ENCODE results near the gene RABEP1. TPM values are rescaled to one million over a fixed set of nuclear protein-coding genes. Genes with fewer than 3 reads are reported as not detected.

The RABEP1 gene
- polyA plus RNA-seq, 1 donor: 47.7 TPM

DNA sequence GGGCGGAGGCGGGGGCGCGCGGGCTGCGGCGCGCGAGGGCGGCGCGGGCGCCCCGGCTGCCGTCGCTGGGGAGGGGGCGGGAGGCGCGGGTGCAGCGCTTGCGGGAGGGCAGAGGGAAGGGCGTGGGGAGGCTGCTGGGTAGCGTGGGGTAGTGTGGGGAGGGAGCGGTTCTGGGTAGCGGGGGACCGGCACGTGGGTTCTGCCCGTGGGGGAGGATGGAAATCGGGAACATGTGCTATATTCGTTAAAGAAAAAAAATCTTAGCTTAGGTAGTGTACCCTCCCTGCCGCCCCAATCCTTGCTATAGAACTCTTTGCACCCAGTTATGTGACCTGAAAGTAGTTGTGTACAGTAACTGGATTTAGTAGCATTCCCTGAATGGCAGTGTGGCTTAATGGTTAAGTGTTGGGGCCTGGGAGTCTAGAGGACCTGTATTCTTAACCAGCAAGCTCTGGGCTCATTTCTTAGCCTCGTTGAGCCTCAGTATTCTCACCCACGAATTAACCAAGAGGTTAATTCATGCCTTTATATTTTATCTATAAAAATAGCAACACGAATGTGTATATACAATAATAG is 646 bp downstream of the RABEP1 start:
- no peak for DNase-seq

DNA sequence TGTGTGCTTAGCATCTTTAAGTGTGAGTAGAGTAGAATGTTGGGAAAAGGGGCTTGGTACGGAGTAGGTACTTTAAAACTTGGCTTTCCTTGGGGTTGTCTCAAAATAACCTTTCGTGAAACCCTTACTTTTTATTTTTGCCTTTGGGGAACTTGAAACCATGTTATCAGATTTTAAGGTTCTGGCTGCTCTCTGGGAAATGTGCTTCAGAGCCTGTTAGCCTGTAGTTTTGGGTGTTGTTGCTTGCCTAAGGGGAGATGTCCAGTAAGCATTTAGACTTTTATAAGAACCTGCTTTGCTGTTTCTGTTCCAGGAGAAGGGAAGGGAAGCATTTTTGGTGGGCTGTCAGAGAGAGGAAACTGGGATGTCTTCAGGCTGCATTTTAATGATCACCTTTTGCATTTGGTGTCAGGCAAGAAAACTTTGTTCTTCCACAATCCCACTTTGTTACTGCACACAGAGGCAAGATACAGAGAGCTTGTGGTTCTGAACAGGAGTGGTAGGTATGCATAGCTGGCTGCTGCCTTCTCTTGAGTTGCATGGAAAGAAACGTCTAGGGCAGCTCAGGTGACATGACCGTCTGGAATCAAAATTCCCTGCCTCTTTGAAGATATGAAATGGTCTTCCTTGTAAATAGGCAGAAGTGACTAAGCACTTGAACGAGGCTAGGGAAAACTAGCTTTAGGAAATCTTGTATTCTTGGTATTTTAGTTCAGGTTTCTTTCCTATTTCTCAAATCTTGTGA is 1.7 kb downstream of the RABEP1 start:
- DNase-seq: no peak

DNA sequence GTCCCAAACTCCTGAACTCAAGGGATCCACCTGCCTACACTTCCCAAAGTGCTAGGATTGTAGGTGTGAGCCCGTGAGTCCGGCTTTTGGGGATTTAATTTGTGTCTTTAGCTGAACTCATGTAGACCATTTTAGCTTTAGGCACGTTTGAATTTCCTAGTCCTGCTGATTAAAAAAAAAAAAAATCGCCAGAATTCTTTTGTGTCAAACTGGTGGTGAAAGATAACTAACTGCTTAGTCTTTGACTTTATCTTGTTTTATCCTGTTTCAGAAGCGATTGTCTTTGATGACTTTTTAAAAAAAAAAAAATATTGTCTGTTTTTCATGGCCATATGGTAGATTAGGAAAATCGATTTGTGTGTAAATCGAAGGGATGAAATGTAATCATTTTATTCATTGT is 2.6 kb downstream of the RABEP1 start:
- no peak for DNase-seq

DNA sequence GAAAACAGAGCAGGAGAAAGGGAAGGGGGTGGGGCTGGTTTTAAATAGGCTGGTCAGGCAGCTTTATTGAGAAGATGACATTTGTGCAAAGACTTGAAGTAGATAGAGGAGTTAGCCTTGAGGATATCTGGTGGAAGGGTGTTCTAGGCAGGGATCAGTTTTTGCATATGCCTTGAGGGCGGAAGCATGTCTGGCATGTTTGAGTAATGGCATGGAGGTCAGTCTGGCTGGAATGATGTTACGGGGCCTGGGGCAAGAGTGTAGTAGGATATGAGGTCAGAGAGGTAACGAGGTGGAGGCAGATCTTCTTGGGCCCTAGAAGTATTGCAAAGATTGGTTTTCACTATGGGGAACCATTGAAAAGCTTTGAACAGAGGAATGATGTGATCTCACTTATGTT is 4.8 kb downstream of the RABEP1 start:
- no peak for DNase-seq

DNA sequence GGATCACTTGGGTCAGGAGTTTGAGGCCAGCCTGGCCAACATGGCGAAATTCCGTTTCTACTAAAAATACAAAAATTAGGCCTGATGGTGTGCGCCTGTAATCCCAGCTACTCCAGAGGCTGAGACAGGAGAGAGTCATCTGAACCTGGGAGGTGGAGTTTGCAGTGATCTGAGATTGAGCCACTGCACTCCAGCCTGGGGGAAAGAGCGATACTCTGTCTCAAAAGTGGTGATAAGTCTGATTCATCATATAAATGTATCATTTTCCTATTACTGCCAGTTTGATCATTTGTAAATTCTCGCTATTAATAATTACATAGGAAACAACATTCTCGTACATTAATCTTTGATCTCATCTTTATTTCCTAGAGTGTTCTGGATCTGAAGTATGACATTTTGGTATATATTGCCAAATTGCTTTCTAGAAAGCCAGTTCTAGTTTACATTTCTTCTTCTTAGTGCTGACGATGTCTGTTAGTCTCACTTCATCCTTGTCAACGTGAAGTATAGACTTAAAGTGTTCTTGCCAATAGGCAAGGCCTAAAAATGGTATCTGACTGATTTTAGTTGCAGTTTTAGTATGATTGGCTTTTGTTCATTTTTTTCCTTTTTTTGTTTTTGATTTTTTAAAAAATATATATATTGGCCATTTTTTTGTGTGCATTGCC is 9.7 kb downstream of the RABEP1 start:
- no peak for DNase-seq

DNA sequence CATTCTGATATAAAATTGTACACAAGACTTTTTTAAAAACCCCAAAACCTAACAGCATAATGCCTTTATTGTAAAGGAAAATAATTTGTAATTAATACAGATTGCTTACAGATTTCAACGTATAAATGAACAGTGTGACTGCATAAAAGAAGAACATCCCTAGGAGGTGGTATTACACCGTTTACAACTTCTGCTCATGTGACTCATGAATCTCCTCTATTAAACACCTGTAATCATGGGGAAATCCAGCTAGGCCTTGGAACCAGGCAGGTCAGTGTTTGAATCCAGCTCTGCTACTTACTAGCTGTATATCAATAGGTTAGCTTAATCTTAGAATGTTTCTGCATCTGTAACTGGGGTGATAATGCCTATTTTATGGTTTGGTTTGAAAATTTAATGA is 15.2 kb downstream of the RABEP1 start:
- DNase-seq: no peak

DNA sequence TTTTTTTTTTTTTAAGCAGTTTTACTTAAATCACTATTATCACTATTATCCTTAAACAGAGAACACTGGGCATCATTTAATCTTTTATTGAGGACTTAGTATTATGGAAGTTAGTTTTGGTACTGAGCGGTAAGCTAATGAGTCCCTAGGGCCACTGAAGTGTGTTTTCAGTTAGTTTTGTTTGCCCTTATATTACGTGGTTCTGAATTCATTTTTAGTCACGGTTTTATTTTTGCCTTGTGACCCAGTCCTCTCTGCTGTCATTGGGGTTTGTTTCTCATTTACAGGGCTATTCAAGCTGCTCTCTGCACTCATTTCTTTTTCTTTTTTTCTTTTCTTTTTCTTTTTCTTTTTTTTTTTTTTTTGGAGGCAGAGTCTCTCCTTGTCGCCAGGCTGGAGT is 17.3 kb downstream of the RABEP1 start:
- no peak for DNase-seq

DNA sequence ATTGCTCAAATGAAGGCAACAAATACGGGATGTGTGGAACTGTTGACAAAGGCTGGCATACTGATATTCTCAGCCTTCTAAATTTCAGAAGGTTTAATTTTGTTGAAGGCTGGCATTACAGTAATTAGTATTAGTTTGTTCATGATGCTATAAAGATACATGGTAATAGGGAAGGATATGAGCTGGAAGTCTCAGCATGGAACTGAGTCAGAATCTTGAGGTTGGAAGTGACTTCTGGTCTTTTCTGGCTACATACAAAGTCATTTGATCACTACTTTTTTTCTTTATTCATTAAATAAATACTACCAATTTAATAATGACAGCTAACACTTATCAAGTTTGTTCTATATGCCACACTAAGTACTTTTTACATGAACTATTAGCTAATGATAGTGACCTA is 22.6 kb downstream of the RABEP1 start:
- no peak for DNase-seq

DNA sequence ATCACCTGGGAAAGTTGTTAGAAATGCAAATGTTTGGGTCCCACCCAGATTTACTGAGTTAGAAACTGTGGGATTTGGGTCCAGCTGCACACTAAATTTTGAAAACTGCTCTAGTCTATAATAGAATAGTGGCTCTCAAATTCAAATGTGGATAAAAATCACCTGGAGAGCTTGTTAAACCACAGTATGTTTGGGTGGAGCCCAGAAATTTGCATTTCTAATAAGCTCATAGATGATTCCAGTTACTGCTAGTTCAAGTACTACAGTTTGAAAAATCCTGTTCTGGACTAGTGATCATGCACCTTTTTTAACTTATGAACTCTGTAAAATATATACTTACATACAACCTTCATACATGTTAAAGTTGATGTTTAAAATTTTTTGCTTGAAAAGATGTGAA is 27.8 kb downstream of the RABEP1 start:
- no peak for DNase-seq

DNA sequence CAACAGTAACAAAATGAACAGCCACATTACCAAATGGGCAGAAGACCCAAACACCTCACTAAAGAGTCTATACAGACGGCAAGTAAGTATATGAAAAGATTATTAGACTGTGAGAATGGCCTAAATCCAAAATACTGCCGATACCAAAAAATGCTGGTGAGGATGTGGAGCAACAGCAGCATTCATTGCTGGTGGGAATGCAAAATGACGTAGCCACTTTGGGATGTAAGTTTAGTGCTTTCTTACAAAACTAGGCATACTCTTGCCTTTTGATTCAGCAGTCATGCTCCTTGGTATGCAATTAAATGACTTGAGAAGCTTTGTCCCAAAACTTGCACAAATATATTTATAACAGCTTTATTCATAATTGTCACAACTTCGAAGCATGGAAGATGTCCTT is 43.8 kb downstream of the RABEP1 start:
- no peak for DNase-seq

DNA sequence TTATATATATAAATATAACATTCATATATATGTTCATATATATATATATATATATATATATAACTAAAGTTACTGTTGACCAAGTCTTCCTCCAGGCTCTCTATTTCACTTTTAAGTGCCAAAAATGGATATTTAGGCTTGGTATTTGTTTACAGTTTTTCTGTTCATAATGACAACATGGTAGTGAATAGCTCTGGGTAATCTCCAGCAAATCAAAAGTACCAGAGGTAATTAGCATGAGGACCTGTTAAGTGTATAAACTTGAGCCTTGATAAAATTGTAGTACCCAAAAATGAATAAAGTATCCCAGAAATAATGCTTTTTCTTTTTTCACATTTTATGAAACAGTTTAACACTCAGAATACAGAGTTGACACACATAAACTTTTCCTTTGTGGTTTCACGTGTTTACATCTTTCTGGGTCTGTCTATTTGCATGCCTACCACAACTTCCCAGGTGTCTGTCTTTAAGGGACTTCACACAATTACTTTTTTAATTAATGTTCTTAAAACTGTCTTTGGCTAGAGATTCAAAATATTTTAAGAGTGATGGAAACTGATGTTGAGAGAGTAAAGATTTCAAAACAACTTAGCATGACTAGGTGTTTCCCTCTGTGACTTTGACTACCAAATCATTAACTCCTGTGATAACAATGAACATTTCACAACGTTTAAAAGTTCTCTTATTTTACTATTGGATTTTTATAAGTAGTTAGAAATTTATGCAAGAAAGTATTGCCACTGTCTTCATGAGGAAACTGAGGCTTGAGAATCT is 47.9 kb downstream of the RABEP1 start:
- no peak for DNase-seq

DNA sequence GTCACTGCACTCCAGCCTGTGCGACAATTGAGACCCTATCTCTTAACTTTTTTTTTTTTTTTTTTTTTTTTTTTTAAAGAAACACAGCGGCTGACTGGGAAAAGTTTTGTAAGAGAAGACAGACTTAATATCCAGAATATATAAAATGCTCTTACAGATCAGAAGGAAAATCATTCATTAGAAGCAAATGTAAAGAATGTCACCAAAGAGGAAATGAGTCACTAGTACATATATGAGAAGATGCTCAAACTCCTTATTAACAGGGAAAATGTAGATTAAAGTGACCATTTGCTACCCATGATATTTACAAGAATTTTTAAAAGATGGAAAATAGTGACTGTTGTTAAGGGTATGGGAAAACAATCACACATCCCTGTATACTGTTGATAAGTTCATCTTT is 48.9 kb downstream of the RABEP1 start:
- no peak for DNase-seq

DNA sequence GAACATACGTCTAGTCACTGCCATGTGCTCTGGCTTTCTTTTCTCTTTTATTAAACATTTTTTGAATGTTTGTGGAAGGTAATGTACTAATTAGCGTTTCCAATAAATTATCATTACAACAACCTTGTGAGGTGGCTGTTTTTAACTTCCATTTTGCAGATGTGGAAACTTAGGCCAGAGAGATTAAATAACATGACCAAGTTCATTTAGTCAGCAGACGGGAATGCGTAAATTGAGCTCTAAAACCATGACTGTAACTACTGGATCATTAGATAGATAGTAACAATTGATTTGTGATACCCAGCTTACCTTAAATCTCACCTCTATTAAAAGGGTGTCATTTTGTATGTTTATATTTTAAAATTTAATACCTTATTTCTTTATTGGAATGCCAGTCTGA is 49.4 kb downstream of the RABEP1 start:
- DNase-seq: no peak

DNA sequence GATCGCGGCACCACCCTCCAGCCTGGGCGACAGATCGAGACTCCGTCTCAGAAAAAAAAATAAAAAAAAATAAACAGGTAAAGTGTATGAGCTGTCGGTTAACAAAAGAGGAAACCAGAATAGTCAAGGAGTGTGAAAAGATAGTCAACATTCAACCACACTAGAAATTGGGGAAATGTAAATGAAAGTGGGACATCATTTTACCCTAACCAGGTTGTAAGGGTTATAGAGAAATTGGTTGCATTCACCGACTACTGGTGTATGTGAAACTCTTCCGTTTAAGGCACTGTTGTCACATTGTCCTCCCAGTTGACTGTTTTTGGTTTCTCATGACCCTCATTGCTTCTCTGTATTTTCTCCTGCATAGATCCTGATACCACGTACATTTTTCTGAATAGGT is 62.8 kb downstream of the RABEP1 start:
- no peak for DNase-seq

DNA sequence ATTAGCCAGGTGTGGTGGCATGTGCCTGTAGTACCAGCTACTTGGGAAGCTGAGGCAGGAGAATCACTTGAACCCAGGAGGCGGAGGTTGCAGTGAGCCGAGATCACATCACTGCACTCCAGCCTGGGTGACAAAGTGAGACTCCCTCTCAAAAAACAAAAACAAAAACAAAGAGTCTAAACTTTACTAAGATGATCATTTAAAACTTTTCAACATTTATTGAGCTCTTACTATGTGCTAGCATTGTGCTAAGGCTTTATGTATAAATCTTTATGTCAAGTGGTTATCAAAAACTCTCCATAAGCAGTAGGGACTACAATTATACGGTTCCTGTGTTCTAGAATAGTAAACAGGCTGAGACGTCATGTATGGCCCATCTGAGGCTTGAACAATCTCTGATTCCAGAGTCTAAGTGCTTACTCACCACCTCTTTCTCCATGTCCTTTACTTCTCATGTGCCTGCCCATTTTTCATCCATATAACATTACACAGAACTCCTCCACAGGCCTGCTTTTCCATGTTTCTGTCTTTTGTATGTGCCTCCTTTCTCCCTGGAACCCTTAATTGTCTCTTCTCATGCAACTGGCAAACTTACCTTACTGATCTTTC is 70.7 kb downstream of the RABEP1 start:
- DNase-seq: no peak

DNA sequence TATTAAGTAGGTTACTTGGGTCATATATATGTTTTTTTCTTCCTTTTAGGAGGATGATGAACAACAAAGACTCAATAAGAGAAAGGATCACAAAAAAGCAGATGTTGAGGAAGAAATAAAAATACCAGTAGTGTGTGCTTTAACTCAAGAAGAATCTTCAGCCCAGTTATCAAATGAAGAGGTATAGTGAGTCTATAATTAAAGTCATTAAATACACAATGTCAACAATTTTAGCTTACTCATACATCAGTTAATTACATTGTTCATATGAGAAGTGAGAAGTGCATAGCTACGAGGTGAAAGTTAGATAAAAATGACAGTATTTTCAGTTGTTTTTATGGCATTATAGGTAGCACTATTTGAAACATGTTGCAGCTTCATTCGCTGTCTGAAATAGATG is 72.2 kb downstream of the RABEP1 start:
- no peak for DNase-seq

DNA sequence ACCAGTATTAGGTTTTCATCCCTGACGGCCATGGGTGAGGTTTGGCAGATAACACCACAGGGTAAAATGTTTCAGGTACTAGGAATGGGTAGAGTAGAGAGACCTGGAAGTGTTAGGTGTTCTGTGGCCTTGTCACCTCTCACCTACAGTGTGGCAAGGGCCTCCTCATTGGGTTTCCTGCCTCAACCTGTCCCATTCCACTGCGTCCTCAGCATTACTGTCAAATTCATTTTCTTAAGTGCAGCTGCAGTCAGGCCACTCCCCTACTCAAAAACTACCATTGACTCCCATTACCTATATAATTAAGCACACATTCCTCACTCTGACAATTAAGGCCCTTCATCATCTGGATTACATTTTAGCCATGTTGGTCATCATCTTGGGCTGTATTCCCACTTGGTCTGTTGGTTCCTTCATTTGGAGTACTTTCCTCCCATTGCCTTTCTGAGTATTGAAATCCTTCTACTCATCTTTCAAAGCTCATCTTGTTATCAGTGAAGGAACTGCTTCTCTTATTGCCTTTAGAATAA is 72.9 kb downstream of the RABEP1 start:
- DNase-seq: no peak

DNA sequence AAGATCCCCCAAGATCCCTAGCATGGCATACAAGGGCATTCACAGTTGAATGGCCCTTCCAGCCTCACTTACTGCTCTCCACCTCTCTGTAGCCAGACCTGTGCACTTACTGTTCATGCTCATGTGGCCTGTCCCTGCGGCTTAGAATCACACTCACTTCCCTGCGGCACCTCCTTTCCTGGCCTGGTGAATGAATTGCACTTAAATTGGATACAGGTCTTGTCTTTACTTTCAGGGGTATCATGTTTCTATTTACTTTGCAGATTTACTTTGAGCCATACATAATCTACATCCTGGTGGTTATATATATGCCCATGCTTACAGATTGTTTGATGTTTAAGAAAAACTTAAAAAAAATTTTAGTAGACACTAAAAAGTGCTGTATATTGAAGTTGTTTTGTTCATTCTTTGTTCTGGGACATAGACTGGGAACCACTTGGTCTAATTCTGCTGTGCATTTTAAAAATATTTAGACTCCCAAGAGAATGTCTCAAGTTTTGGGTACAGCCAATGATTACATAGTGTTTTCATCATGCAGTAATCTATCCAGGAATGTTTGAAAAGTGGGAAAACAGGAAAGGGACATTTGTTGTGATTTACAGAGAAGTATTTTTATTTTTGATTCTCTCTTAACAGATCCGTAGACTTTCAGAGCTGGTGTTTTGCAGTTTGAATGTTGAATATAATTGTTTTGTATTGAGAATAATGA is 73.5 kb downstream of the RABEP1 start:
- DNase-seq: no peak

DNA sequence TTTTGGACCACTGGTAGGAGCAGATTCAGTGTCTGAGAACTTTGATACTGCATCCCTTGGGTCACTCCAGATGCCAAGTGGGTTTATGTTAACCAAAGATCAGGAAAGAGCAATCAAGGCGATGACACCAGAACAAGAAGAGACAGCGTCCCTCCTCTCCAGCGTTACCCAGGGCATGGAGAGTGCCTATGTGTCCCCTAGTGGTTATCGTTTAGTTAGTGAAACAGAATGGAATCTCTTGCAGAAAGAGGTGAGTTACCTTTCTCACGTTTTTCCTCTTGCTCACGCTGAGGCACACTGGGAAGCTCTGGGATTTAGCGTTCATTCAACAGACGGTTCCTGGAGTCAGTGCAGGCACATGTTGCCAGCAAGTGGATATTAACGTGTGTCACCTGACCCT is 79.3 kb downstream of the RABEP1 start:
- DNase-seq: no peak

DNA sequence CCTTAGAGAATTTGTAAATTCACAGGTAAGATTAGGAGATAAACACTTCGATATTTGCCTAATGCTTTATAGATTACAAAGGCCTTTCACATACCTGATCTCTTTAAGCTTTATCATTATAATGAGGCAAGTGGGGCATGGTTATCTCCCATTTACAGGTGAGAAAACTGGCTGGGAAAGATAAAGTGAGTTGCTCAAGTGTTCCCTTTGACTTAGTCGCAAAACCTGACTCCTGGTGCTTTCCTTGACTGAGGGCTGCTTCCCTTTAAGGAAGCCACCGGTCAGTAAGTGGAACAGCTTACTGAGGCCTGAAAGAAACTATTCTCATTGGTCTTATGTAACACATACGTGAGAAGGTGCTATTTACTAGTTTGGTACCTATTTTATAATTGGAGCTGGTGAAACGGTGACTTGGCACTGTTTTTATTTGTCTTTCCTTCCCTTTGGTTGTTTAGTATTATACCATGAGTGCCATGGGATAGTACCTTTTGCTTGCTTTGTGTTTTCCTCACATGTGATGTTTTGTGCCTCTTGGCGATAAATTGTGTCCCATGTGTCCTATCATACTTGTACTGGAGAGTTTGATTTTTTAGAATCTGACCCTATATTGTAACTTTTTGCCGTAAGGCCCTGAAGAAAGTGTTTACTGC is 80.2 kb downstream of the RABEP1 start:
- no peak for DNase-seq

DNA sequence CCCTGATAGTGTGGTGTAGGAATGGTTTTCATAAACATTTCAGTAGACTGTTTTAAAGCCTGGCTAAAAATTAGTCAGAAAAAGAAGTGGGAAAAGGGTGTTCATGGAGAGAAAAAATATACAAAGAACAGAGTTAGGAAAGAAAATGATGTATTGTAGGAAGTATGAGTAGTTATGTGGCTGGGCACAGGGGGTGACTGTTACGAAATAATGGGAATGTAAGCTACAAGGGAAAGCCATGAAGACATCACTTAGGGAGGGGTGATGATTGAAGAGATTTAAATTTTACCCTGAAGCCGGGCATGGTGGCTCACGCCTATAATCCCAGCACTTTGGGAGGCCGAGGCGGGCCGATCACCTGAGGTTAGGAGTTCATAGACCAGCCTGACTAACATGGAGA is 82.1 kb downstream of the RABEP1 start:
- DNase-seq: no peak

DNA sequence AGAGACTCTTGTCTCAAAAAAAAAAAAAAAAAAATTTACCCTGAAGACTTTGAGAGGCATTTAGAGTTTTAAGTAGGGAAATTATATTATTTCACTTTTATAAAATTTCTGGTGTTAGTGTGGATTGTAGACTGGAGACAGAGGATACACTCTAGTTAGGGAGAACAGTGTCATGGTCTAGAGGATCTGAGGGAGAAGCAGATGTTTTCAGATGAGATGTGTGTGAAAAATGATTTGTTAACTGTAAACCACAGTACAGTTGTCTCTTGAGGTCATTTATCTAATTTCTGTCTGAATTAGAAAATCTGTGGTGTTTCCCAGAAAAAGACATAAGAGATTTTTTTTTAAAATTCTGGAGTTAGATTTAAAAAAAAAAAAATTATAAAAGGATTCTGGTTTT is 82.6 kb downstream of the RABEP1 start:
- DNase-seq: no peak

Data from hindlimb muscle (tissue), 1 donor.